HG03558 (cell line): ENCODE measurements around the gene MS4A15.
A peak's percentile ranks its signal among the peaks of the same experiment; 100 is the strongest.

Source experiments
- ATAC-seq: cut with Tn5 transposase; IDR thresholded peaks from one replicate; pipeline ENCODE4 v1.9.1; 2021; ENCODE audit warnings: moderate number of reproducible peaks; ENCODE audit not compliant: unreplicated experiment; ENCODE audit errors: extremely low read depth

Gene MS4A15

GRCh38 chr11:60774726-60775125, 18.1 kb downstream of the MS4A15 start:
- no peak for ATAC-seq

GRCh38 chr11:60775420-60775961, 18.8 kb downstream of the MS4A15 start:
- ATAC-seq: peak; percentile 69

- ATAC-seq: no peak
Measured at GRCh38 chr11:60776167-60776566, 19.5 kb downstream of the MS4A15 start.

DNA sequence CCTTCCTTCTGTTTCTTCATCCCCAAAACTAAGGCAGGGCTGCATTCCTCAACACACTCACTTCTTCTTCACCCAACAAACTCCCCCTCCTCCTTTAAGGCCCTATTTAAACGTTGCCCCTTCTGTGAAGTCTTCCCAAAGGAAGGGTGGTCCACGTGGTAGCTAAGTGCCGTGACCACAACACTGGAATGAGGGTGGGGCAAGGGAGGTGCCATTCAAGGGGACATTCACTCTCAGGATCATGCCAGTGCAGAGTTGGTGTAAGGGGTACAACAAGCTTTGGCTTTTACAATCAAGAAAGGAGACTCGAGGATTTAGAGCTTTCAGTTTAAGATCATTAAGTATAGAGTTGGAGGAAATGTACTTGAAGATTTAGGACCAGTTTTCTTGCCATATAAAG, 20.4 kb downstream of the MS4A15 start:
- ATAC-seq: no peak

GRCh38 chr11:60777572-60777971, 20.9 kb downstream of the MS4A15 start:
- ATAC-seq: no peak

- no peak for ATAC-seq
Measured at GRCh38 chr11:60780065-60780464, 23.4 kb downstream of the MS4A15 start.

GRCh38 chr11:60780774-60781173, 24.1 kb downstream of the MS4A15 start:
- ATAC-seq: no peak

GRCh38 chr11:60781286-60781980, 24.8 kb downstream of the MS4A15 start:
- no peak for ATAC-seq

DNA sequence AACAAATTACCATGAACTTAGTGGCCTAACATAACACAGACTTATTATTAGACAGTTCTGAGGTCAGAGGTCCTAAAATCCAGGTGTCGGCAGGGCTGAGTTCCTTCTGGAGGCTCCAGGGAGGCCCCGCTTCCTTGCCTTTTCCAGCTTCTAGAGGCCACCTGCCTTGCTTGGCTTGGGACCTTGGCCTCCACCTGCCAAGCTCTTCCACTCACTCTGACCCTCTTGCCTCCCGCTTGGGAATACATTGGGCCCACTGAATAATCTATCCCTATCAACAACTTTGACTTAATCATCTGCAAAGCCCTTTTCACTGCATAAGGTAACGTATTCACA, 25.3 kb downstream of the MS4A15 start:
- ATAC-seq: no peak

DNA sequence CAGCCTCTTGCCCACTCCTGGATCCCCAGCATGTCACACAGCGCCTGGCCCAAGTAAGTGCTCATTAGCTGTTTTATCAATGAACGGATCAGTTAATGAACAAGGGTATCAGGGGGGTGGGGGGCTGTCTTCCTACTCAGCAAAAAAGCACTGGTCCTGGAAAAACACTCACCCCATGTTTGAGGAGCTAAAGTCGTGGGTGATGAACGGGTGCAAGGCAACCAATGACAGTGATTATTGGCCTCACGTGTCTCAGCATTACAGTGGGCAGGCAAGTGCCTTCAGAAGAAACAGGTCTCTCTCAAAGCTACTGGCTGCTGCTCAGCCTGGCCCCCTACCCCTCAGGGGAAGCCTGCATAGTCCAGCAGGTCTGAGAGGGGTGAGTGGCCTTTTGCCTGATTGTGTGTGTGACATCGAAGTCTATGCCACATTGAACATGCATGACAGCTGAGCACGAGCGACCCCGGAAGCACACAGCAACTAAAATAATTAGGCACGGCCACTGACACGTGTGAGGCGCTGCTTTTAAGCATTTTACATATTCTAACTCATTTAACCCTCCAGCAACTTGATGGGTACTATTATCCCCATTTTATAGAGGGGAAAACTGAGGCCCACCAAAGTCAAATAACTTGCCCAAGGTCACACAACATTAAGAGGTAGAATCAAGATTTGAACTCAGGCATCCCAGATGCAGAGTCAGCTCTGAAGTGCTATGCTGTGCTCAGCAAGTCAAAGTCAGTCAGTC, 25.9 kb downstream of the MS4A15 start:
- no peak for ATAC-seq

DNA sequence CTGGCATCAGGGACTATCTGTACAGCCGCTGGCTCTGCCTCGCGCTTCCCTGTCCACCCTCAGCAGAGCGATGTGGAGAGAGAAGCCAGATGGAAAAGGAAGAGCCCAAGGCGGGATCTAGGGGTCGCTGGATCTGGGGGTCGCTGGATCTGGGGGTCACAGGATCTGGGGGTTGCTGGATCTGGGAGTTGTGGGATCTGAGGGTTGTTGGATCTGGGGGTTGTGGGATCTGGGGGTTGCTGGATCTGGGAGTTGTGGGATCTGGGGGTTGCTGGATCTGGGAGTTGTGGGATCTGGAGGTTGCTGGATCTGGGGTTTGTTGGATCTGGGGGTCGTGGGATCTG, 26.4 kb downstream of the MS4A15 start:
- no peak for ATAC-seq

GRCh38 chr11:60783911-60784310, 27.2 kb downstream of the MS4A15 start:
- no peak for ATAC-seq

DNA sequence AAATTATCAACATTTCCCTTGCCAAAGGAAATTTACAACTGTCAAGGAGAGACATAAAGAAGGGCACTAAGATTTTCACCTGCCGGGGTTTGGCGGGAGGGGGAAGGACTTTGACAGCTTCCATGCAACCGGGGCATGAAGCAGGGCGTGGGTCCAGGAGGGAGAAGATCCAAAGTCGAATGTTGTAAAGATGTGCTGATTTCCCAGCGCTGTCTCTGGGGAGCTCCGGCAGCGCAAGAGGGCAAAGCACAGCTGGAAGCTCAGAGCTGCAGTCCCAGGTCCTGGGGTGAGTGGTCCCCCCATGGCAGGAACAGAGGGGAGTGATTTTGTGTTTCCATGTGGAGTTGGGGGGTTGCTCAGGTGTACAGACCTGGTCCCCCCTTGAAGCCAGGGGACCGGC, 28.5 kb downstream of the MS4A15 start, which contains the start of gene MS4A10:
MS4A10 (plus strand) TSS at position 198 of the 400 bp plus-strand sequence. CDS start 5,003 bp downstream, outside the sequence.
- ATAC-seq: no peak

- no peak for ATAC-seq
Measured at GRCh38 chr11:60785806-60786361, 29.2 kb downstream of the MS4A15 start.

DNA sequence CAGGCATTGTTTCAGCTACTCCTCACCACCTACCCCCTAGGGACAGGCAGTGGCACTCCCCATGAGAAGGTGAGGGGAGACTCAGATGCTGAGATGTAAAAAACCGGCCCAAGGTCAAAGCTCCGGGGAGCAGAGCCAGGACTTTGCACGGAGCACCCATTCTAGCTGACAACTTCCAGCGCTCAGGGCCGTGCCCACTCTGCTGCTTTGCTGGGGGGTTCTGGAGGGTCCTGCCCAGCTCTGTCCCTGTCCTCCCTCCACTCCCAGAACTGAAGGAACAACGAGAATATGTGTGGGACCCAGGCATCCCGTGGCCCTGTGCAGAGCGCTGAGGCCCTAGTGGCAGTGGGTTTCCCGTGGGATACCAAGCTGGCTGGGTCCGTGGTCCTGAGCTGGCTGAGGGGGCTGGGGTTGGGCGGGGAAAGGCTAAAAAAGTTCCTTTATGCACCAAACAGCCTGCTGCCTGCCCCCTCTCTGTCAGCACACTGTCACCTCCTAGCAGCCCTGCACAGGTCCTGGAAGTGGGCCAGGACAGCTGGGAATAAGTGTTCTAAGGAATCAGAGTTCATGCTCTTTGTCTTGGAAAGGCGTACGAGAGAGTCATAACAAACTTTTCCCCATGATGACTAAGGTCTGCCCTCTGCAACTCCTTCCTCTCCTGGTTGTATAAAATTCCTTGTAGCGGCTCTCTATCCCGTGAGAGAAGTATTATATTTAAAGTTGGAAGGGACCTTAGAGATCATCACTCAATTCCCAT, 30.3 kb downstream of the MS4A15 start:
- no peak for ATAC-seq

GRCh38 chr11:60788401-60789125, 31.9 kb downstream of the MS4A15 start:
- no peak for ATAC-seq

GRCh38 chr11:60790726-60791125, 34.1 kb downstream of the MS4A15 start:
- ATAC-seq: no peak

- ATAC-seq: no peak
Measured at GRCh38 chr11:60791153-60791933, 34.7 kb downstream of the MS4A15 start.

DNA sequence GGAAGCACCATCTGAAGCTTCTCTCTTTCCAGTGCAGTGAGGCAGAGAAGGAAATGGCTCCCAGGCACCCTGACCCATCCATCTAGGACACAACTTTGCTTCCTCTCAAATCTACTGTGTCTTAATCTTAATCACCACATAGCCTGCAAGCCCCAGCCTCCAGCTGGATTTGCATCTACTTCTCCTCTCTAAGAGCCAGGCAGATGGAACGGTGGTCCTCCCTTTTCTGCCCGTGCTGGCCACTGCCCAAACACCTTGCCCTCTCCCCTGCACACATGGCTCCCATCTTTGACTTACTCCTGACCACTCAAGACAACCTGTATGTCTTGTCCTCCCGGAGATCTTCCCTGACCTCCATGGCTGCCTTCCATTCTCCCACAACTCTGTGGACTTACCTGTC, 35.9 kb downstream of the MS4A15 start:
- no peak for ATAC-seq
